ENCODE data around the gene TMTC1. TPM values are rescaled to one million over a fixed set of nuclear protein-coding genes. Genes with fewer than 3 reads are reported as not detected.

TMTC1 gene
- polyA plus RNA-seq, 6 donors from 2014 or later: not detected

- no peak for DNase-seq
- ATAC-seq (ENCODE audit: low read depth in 2 of 2): no peak
- Mint-ChIP-seq H3K4me1 (no peaks in the 10 kb centered on the region), H3K4me3 (no peak overlapping the region), H3K9me3 (peaks cover 0 to 6% (median 0%) of the 10 kb centered on the region in 7 donors), H3K36me3 (no peaks in the 10 kb centered on the region), H3K27me3 (peaks cover 0 to 8% (median 4%) of the 10 kb centered on the region in 3 donors), H3K27ac (peak overlapping the region in 1 of 6 donors; percentile 4)
Measured at GRCh38 chr12:29616664-29617406, 166.9 kb downstream of the TMTC1 start.

- no peaks in the 10 kb centered on the region for H3K4me1 Mint-ChIP-seq
- peaks cover 0 to 4% (median 0%) of the 10 kb centered on the region in 3 donors for H3K27me3 Mint-ChIP-seq
- DNase-seq (no peak), ATAC-seq (ENCODE audit: low read depth in 2 of 2) (no peak)
- peaks cover 0 to 5% (median 0%) of the 10 kb centered on the region in 7 donors for H3K9me3 Mint-ChIP-seq
- H3K27ac Mint-ChIP-seq: no peak overlapping the region
- H3K4me3 Mint-ChIP-seq: no peak overlapping the region
- H3K36me3 Mint-ChIP-seq: no peaks in the 10 kb centered on the region
Measured at GRCh38 chr12:29614694-29615325, 168.9 kb downstream of the TMTC1 start.

DNA sequence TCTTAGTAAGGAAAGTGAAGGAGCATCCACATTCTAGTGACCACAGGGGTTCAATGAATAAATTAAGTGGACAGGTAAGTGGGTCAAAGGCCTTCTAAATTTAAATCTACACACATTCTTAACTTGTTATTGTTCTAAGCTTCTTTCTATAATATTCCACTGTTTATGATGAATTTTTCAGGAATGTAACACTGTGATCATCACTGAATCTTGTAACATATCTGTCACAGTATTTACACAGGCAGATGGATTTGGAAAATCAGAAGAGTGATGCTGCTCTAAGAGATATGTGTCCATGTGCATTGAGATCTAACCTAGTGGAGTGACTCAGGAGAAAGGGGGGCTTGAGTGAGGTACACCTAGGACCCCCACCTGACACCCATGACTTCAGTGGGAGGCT lies 170.8 kb downstream of the TMTC1 start:
- no peak overlapping the region for H3K27ac Mint-ChIP-seq
- no peak overlapping the region for H3K4me3 Mint-ChIP-seq
- ATAC-seq (ENCODE audit: low read depth in 2 of 2) (no peak), DNase-seq (no peak)
- H3K9me3 Mint-ChIP-seq: peaks cover 0 to 4% (median 0%) of the 10 kb centered on the region in 7 donors
- H3K27me3 Mint-ChIP-seq: peaks cover 0 to 4% (median 0%) of the 10 kb centered on the region in 3 donors
- H3K4me1 Mint-ChIP-seq: no peaks in the 10 kb centered on the region
- H3K36me3 Mint-ChIP-seq: no peaks in the 10 kb centered on the region

DNA sequence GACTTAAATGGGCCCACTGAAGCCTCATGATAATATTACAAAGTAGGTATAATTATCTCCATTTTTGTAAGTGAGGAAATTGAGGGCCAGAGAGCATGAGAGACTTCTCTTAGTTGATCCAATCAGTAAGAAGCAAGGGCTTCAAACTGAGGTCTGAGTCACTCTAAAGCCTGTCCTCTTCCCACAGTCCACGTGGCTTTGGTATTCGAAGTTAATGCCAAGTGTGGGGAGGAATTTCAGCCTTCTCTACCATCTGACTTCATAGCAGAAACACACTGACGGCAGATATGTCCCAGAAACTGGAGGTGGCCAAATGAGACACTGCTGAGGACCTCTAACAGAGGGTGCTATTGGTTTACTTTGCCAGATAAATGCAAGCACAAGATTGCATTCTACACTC lies 171.8 kb downstream of the TMTC1 start:
- Mint-ChIP-seq H3K4me3 (no peak overlapping the region), H3K4me1 (no peaks in the 10 kb centered on the region), H3K27ac (no peak overlapping the region), H3K36me3 (no peaks in the 10 kb centered on the region), H3K27me3 (no peaks in the 10 kb centered on the region), H3K9me3 (peaks cover 0 to 1% (median 0%) of the 10 kb centered on the region in 7 donors)
- DNase-seq (no peak), ATAC-seq (ENCODE audit: low read depth in 2 of 2) (no peak)

- ATAC-seq (ENCODE audit: low read depth in 2 of 2) (no peak), DNase-seq (no peak)
- no peak overlapping the region for H3K4me3 Mint-ChIP-seq
- no peaks in the 10 kb centered on the region for H3K9me3 Mint-ChIP-seq
- no peaks in the 10 kb centered on the region for H3K27me3 Mint-ChIP-seq
- H3K27ac Mint-ChIP-seq: no peak overlapping the region
- H3K4me1 Mint-ChIP-seq: no peaks in the 10 kb centered on the region
- no peaks in the 10 kb centered on the region for H3K36me3 Mint-ChIP-seq
Measured at GRCh38 chr12:29610473-29611170, 173.1 kb downstream of the TMTC1 start.

- no peaks in the 10 kb centered on the region for H3K4me1 Mint-ChIP-seq
- H3K4me3 Mint-ChIP-seq: no peak overlapping the region
- no peak for ATAC-seq (ENCODE audit: low read depth in 2 of 2)
- peak overlapping the region in 1 of 6 donors; percentile 22 for H3K27ac Mint-ChIP-seq
- DNase-seq: no peak
- no peaks in the 10 kb centered on the region for H3K36me3 Mint-ChIP-seq
- H3K27me3 Mint-ChIP-seq: no peaks in the 10 kb centered on the region
- no peaks in the 10 kb centered on the region for H3K9me3 Mint-ChIP-seq
Measured at GRCh38 chr12:29609431-29610215, 174.1 kb downstream of the TMTC1 start.

- Mint-ChIP-seq H3K4me1 (no peaks in the 10 kb centered on the region), H3K9me3 (no peaks in the 10 kb centered on the region), H3K4me3 (no peak overlapping the region), H3K27ac (no peak overlapping the region), H3K27me3 (no peaks in the 10 kb centered on the region), H3K36me3 (no peaks in the 10 kb centered on the region)
- DNase-seq (no peak), ATAC-seq (ENCODE audit: low read depth in 2 of 2) (no peak)
Measured at GRCh38 chr12:29608581-29608980, 175.2 kb downstream of the TMTC1 start.

DNA sequence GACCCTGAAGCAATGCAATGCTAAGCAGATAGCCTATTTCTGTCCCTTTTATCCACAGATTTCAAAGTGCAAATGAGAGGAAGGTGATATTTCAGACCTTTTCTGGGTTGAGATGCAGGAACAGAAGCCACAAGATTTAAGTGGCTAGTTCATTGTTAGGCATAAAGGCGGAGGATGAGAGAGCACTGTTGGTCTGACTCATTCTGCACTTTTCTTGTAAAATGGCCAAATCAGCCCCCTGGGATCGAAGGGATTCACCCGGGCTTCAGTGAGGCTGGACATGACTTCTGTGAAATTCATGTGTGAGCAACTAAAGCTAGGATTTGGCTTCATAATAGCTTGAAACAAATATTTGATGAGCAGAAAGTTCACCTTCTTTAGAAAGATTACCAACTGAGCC lies 184.4 kb downstream of the TMTC1 start:
- no peak for DNase-seq
- no peaks in the 10 kb centered on the region for H3K4me1 Mint-ChIP-seq
- H3K4me3 Mint-ChIP-seq: no peak overlapping the region
- ATAC-seq (ENCODE audit: low read depth in 2 of 2): no peak
- H3K9me3 Mint-ChIP-seq: peaks cover 0 to 3% (median 0%) of the 10 kb centered on the region in 7 donors
- no peak overlapping the region for H3K27ac Mint-ChIP-seq
- H3K36me3 Mint-ChIP-seq: no peaks in the 10 kb centered on the region
- no peaks in the 10 kb centered on the region for H3K27me3 Mint-ChIP-seq

GRCh38 chr12:29595071-29595755 lies 188.5 kb downstream of the TMTC1 start:
- H3K27ac Mint-ChIP-seq: no peak overlapping the region
- H3K4me3 Mint-ChIP-seq: no peak overlapping the region
- ATAC-seq (ENCODE audit: low read depth in 2 of 2) (no peak), DNase-seq (no peak)
- H3K36me3 Mint-ChIP-seq: no peaks in the 10 kb centered on the region
- no peaks in the 10 kb centered on the region for H3K4me1 Mint-ChIP-seq
- H3K9me3 Mint-ChIP-seq: peaks cover 0 to 3% (median 0%) of the 10 kb centered on the region in 7 donors
- H3K27me3 Mint-ChIP-seq: no peaks in the 10 kb centered on the region

- H3K36me3 Mint-ChIP-seq: no peaks in the 10 kb centered on the region
- H3K4me1 Mint-ChIP-seq: no peaks in the 10 kb centered on the region
- no peak for DNase-seq
- peaks cover 0 to 2% (median 0%) of the 10 kb centered on the region in 7 donors for H3K9me3 Mint-ChIP-seq
- H3K4me3 Mint-ChIP-seq: no peak overlapping the region
- no peak for ATAC-seq (ENCODE audit: low read depth in 2 of 2)
- H3K27ac Mint-ChIP-seq: no peak overlapping the region
- peaks cover 0 to 4% (median 0%) of the 10 kb centered on the region in 3 donors for H3K27me3 Mint-ChIP-seq
Measured at GRCh38 chr12:29593001-29593400, 190.7 kb downstream of the TMTC1 start.

DNA sequence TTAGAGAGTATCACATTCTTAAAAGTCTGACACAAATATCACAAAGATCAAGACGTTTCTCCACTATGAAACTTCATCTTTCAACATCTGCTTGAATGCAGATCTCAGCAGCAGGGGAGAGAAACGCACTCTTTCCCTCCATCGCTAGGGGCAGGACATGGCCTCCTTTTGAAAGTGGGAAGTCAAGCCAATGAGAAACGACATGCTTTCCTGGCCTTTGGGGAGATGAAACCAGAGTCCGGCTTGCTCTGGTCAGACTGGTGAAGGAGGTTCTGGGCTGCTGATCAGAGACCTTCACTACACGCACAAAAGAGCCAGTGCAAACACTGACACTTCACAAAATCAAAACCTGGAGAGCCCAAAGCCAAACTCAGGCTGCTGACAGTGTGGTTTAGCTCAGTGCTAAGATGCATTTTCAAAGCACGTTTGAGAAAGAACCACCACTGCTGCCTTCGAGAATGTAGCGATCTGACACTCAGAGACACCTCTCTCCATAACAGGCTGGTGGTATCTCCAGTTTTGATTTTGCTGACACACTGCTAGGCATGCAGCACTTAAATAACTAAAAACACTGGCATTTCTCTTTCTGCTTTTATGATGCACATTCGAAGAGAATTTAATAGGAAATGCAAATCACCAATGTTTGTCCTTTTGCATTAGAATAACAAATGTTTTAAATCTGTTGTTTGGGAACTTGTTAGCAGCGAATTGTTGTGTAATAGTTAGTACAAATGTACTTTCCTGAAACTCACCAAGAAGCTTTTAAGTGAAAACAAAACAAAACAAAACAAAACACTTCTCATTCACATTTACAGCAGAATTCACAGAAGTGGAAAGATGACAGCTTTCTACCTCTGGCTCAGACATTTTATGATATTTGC lies 192.4 kb downstream of the TMTC1 start:
- no peak overlapping the region for H3K27ac Mint-ChIP-seq
- no peaks in the 10 kb centered on the region for H3K4me1 Mint-ChIP-seq
- H3K36me3 Mint-ChIP-seq: no peaks in the 10 kb centered on the region
- peaks cover 0 to 4% (median 0%) of the 10 kb centered on the region in 3 donors for H3K27me3 Mint-ChIP-seq
- ATAC-seq (ENCODE audit: low read depth in 2 of 2) (no peak), DNase-seq (no peak)
- H3K4me3 Mint-ChIP-seq: no peak overlapping the region
- peaks cover 0 to 2% (median 0%) of the 10 kb centered on the region in 7 donors for H3K9me3 Mint-ChIP-seq

DNA sequence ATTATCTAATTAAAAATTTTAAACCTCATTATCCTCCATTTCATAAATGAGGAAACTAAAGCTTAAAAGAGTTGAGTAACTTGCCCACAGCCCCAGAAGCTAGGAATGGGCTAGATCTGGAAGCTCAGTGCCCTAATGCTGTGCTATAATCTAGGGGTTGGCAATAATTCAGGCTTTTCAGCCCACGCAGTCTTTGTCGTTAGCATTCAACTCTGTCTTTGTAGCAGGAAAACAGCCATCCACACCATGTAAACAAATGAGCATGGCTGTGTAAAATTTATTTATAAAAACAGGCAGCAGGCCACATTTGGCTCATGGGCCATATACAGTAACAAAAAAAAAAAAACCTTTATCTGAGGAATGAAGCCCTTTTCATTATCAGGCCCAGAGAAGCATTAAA lies 193.9 kb downstream of the TMTC1 start:
- Mint-ChIP-seq H3K27me3 (peaks cover 0 to 4% (median 0%) of the 10 kb centered on the region in 3 donors), H3K4me3 (no peak overlapping the region), H3K4me1 (no peaks in the 10 kb centered on the region), H3K27ac (no peak overlapping the region), H3K9me3 (peaks cover 0 to 4% (median 0%) of the 10 kb centered on the region in 7 donors), H3K36me3 (no peaks in the 10 kb centered on the region)
- DNase-seq (no peak), ATAC-seq (ENCODE audit: low read depth in 2 of 2) (no peak)
